NB4 (cell line): ENCODE results near the gene GPR3.

ENCODE experiments used
- MAX ChIP-seq: IDR thresholded peaks from 2 replicates; pipeline ENCODE4 v1.6.1; 2011; ENCODE audit warnings: low read depth, low read length
- POLR2A ChIP-seq: IDR thresholded peaks from 2 replicates; pipeline ENCODE4 v1.6.1; 2011; ENCODE audit warnings: mild to moderate bottlenecking; ENCODE audit not compliant: insufficient read length; ENCODE audit errors: extremely low read depth
- TF ChIP-seq, protein P1 (sequence below): IDR thresholded peaks from one replicate; pipeline ENCODE4 v1.5.1; 2012; ENCODE audit warnings: low read depth, low read length

DNA sequence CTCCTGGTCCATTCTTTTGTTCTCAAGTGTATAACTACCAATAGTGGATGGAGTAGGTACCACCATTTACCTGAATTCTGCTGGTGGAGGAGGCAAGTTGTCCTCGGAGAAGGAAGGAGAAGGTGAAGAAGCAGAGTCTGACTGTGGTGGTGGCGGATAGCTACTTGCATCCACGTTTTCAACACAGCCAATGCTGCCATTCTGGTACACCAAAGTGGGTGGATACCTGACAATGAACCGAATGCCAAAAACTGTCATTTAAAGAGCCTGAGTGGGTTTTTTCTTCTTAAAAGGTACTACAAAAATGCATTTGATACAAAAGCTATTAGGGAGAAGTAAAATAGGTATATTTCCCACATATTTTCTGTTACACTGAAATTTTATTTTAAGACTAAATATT is 20.1 kb downstream of the GPR3 start:
- TF ChIP-seq, protein P1, sequence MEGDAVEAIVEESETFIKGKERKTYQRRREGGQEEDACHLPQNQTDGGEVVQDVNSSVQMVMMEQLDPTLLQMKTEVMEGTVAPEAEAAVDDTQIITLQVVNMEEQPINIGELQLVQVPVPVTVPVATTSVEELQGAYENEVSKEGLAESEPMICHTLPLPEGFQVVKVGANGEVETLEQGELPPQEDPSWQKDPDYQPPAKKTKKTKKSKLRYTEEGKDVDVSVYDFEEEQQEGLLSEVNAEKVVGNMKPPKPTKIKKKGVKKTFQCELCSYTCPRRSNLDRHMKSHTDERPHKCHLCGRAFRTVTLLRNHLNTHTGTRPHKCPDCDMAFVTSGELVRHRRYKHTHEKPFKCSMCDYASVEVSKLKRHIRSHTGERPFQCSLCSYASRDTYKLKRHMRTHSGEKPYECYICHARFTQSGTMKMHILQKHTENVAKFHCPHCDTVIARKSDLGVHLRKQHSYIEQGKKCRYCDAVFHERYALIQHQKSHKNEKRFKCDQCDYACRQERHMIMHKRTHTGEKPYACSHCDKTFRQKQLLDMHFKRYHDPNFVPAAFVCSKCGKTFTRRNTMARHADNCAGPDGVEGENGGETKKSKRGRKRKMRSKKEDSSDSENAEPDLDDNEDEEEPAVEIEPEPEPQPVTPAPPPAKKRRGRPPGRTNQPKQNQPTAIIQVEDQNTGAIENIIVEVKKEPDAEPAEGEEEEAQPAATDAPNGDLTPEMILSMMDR: no peak
- TF ChIP-seq POLR2A: no peak
- TF ChIP-seq MAX: no peak
